HepG2 (cell line): ENCODE results near the gene PGLYRP4. TPM values are rescaled to one million over a fixed set of nuclear protein-coding genes. Genes with fewer than 3 reads are reported as not detected.

ENCODE experiments used
- ATAC-seq: fragments of 200-7000 bp; cut with Tn5 transposase; 3 replicates; pipeline ENCODE4 v1.9.1; 2020; ENCODE audit warnings: mild to moderate bottlenecking, moderate library complexity
- BruUV-seq: library from RNA; stranded (reverse); fragments of 400-500 nt; replicated peaks from 2 replicates; lab custom pipeline; 2021; lab: Mats Ljungman, UMichigan
- CTCF ChIA-PET: fragments of 300-600 bp; formaldehyde crosslinking; extraction: SDS; loops from one replicate; lab custom pipeline; 2021; ENCODE audit warnings: low total read pairs, inconsistent platforms, low intra/inter-chr PET ratio; lab: Yijun Ruan, JAX
- POLR2A ChIA-PET: fragments of 350-600 bp; sonication (Branson Sonifier 250); formaldehyde crosslinking; loops from one replicate; lab custom pipeline; 2020; ENCODE audit warnings: antibody characterized with exemption, inconsistent platforms; lab: Yijun Ruan, JAX
- DNase-seq: peaks from one replicate; pipeline ENCODE4 v3.0.0-alpha.2; 2015; ENCODE audit warnings: low spot score
- FAIRE-seq: peaks from 3 replicates; lab custom pipeline; 2011; peaks lifted over from hg19 to GRCh38; lab: Jason Lieb, UNC
- H2AFZ ChIP-seq: one replicate; pipeline ENCODE4 v1.6.1; 2011; ENCODE audit warnings: low read length, inconsistent platforms
- H3K27ac ChIP-seq: fragments of 300-600 bp; 3 replicates; pipeline ENCODE4 v1.8.0; 2011; ENCODE audit warnings: mixed run types, mild to moderate bottlenecking, mixed read lengths, low read length, inconsistent platforms; ENCODE audit not compliant: insufficient read depth; ENCODE audit errors: extremely low read length
- H3K27me3 ChIP-seq, 2 experiments: fragments of 200-600 bp in 1 of 2; 2 replicates in 1 of 2; 3 replicates in 1 of 2; pipeline versions ENCODE4 v1.6.0 to v1.8.0; 2011; ENCODE audit warnings: low read length in 2 of 2, mild to moderate bottlenecking in 2 of 2, moderate library complexity in 2 of 2, inconsistent platforms in 1 of 2; ENCODE audit not compliant: insufficient read depth in 2 of 2, control insufficient read depth in 1 of 2
- H3K36me3 ChIP-seq, 2 experiments: fragments of 200-600 bp in 1 of 2; replicated peaks in 1 of 2; 2 replicates in 1 of 2; 3 replicates in 1 of 2; pipeline versions ENCODE4 v1.5.1 to v1.8.0; 2011; ENCODE audit warnings: low read length in 2 of 2, inconsistent platforms in 1 of 2; ENCODE audit not compliant: insufficient read depth in 2 of 2, control insufficient read depth in 1 of 2
- H3K4me1 ChIP-seq: 2 replicates; pipeline ENCODE4 v1.5.1; 2012; ENCODE audit warnings: low read length, inconsistent platforms; ENCODE audit not compliant: insufficient read depth
- H3K4me2 ChIP-seq: 2 replicates; pipeline ENCODE4 v1.6.0; 2011; ENCODE audit warnings: low read depth, low read length, inconsistent platforms
- H3K4me3 ChIP-seq, 3 experiments: fragments of 200-600 bp in 1 of 3; sonication (generic), shearing (Covaris generic) in 1 of 3; replicated peaks in 1 of 3; 2 replicates each; pipeline ENCODE4 v1.5.1; 2011 to 2016; ENCODE audit warnings: low read length in 3 of 3, inconsistent platforms in 2 of 3, low read depth in 2 of 3, mild to moderate bottlenecking in 2 of 3, control low read depth in 1 of 3, mixed read lengths in 1 of 3; ENCODE audit not compliant: insufficient read depth in 1 of 3
- H3K79me2 ChIP-seq: one replicate; pipeline ENCODE4 v1.6.1; 2011; ENCODE audit warnings: low read length, inconsistent platforms; ENCODE audit not compliant: insufficient read depth
- H3K9ac ChIP-seq: 2 replicates; pipeline ENCODE4 v1.6.0; 2011; ENCODE audit warnings: mild to moderate bottlenecking, low read depth, low read length, inconsistent platforms; ENCODE audit not compliant: insufficient read depth
- H3K9me3 ChIP-seq: 2 replicates; pipeline ENCODE4 v1.5.1; 2012; ENCODE audit warnings: mild to moderate bottlenecking, low read length
- H4K20me1 ChIP-seq: 2 replicates; pipeline ENCODE4 v1.6.0; 2011; ENCODE audit warnings: inconsistent platforms, mild to moderate bottlenecking, low read length, moderate library complexity; ENCODE audit not compliant: insufficient read depth
- MLX ChIP-seq: IDR thresholded peaks from 2 replicates; pipeline ENCODE4 v1.6.1; 2016
- RBM22 ChIP-seq: fragments of 200-400 bp; formaldehyde crosslinking; optimal IDR thresholded peaks from 2 replicates; pipeline ENCODE3; 2017; ENCODE audit warnings: mild to moderate bottlenecking, low read length, moderate library complexity
- SRF ChIP-seq: IDR thresholded peaks from 2 replicates; pipeline ENCODE4 v1.6.1; 2011; ENCODE audit warnings: mild to moderate bottlenecking, low read depth, low read length, moderate library complexity
- THAP11 ChIP-seq: IDR thresholded peaks from 2 replicates; pipeline ENCODE4 v1.6.1; 2016; ENCODE audit warnings: missing biosample characterization, missing genetic modification reagents
- ZBTB4 ChIP-seq: sonication (generic); formaldehyde crosslinking; IDR thresholded peaks from 2 replicates; pipeline ENCODE4 v1.4.0; 2020; ENCODE audit warnings: missing genetic modification reagents, mild to moderate bottlenecking, borderline replicate concordance
- ZBTB8A ChIP-seq: sonication (generic); formaldehyde crosslinking; IDR thresholded peaks from 2 replicates; pipeline ENCODE4 v1.4.0; 2020; ENCODE audit warnings: mild to moderate bottlenecking, low read depth, missing genetic modification reagents, borderline replicate concordance
- ZNF10 ChIP-seq: sonication (generic); formaldehyde crosslinking; IDR thresholded peaks from 2 replicates; pipeline ENCODE4 v1.4.0; 2020; ENCODE audit warnings: mild to moderate bottlenecking, low read depth, missing genetic modification reagents, borderline replicate concordance
- ZNF569 ChIP-seq: sonication (generic); formaldehyde crosslinking; IDR thresholded peaks from 2 replicates; pipeline ENCODE4 v1.5.0; 2020; ENCODE audit warnings: mild to moderate bottlenecking, missing genetic modification reagents, moderate library complexity, borderline replicate concordance
- ZNF749 ChIP-seq: sonication (generic); formaldehyde crosslinking; IDR thresholded peaks from 2 replicates; pipeline ENCODE4 v1.8.0; 2022; ENCODE audit warnings: mild to moderate bottlenecking, missing genetic modification reagents, moderate library complexity, borderline replicate concordance
- WGBS: methylation state at CpG from one replicate; pipeline ENCODE4 v1.1.6; 2017; ENCODE audit warnings: low lambda C conversion rate; 5-methylcytosine and 5-hydroxymethylcytosine counted together
- in situ Hi-C: cut with HindIII; loops from 2 replicates; pipeline ENCODE4 v1.10.0; 2017; ENCODE audit warnings: low pct_unique_long_range_greater_than_20kb; ENCODE audit not compliant: extremely low pct_ligation_motif_present
- intact Hi-C: fragments of 100-400 bp; cut with micrococcal nuclease; formaldehyde crosslinking; loops from one replicate; pipeline ENCODE4 v1.10.0; 2022; ENCODE audit not compliant: unreplicated experiment
- polyA plus RNA-seq, 8 experiments: library from polyadenylated mRNA; depleted of rRNA in 3 of 8; stranded (reverse) in 7 of 8; unstranded in 1 of 8; fragments of >200 nt; fragmentation: Illumina TruSeq in 4 of 8; extraction: Trizol in 4 of 8; gene quantifications; 2 replicates each; pipeline versions ENCODE4 v1.2.1 to v1.2.3, GENCODE V29; 2011 to 2016; ENCODE audit warnings: low read depth in 4 of 8, missing spikeins in 1 of 8, mixed read lengths in 1 of 8; ENCODE audit not compliant: insufficient read depth in 1 of 8
- total RNA-seq, 5 experiments: library from RNA; depleted of rRNA; stranded (reverse); fragments of >200 nt; fragmentation: Illumina TruSeq; extraction: Trizol; gene quantifications; 2 replicates each; pipeline ENCODE4 v1.2.3, GENCODE V29; 2016; ENCODE audit warnings: low read depth in 1 of 5

Gene PGLYRP4
- total and polyA plus RNA-seq, 2 of the 13 experiments (the other 11 are each of a cell fraction or from before 2014, with no cell fraction given) = not detected

GRCh38 chr1:153339802-153340201 is 8.8 kb downstream of the PGLYRP4 start:
- no peak for FAIRE-seq
- ChIA-PET POLR2A (no interaction called here), CTCF (no interaction called here)
- H3K9me3 ChIP-seq = no peaks in the 10 kb centered on the region
- no peak overlapping the region for H2AFZ ChIP-seq
- 44% methylated on average over 6 of the region's 6 CpGs for WGBS
- H3K36me3 ChIP-seq = no peaks in the 10 kb centered on the region
- H4K20me1 ChIP-seq = no peaks in the 10 kb centered on the region
- H3K4me3 ChIP-seq = no peak overlapping the region
- TF ChIP-seq ZBTB4 = no peak
- TF ChIP-seq ZNF10 (CRISPR knock-in tag) = no peak
- TF ChIP-seq MLX = no peak
- no peak for TF ChIP-seq ZNF749
- no peak for TF ChIP-seq SRF
- no peak for TF ChIP-seq THAP11 (CRISPR knock-in tag)
- TF ChIP-seq ZBTB8A (CRISPR knock-in tag) = no peak
- TF ChIP-seq ZNF569 = no peak
- no peak for TF ChIP-seq RBM22
- TF ChIP-seq, all 625 proteins: peak for 0
- Histone ChIP-seq H3K27me3 (peaks cover 0 to 1% of the 10 kb centered on the region in 2 experiments; a peak in 2 of 5 replicates), H3K9ac (no peak overlapping the region), H3K27ac (no peak overlapping the region), H3K4me1 (no peaks in the 10 kb centered on the region), H3K79me2 (no peaks in the 10 kb centered on the region), H3K4me2 (no peak overlapping the region)
- in situ Hi-C loops = no loop called here
- no TSS peak for BruUV-seq
- no peak for DNase-seq
- ATAC-seq = no peak
- intact Hi-C loops = loop anchor here (10.0 kb wide), 1 partner anchor 55 kb away; the partner anchor contains the start of gene S100A8
